AG09319 (cell line): Measurements from ENCODE around the gene PLEKHG4B.
A peak's percentile ranks its signal among the peaks of the same experiment; 100 is the strongest.
"Not testable (repeated sequence)": the region's sequence is repeated elsewhere in the genome, so short reads cannot be mapped to it uniquely, and the experiment has no call there.

ENCODE experiments used
- DNase-seq: peaks from one replicate; pipeline ENCODE4 v3.0.0-alpha.2; 2010; ENCODE audit warnings: low read depth; ENCODE audit errors: extremely low read depth
- TF ChIP-seq, protein P1 (sequence below): IDR thresholded peaks from 2 replicates; pipeline ENCODE4 v1.5.1; 2011; ENCODE audit warnings: low read depth, mild to moderate bottlenecking, inconsistent platforms, low read length, moderate library complexity

The PLEKHG4B gene

DNA sequence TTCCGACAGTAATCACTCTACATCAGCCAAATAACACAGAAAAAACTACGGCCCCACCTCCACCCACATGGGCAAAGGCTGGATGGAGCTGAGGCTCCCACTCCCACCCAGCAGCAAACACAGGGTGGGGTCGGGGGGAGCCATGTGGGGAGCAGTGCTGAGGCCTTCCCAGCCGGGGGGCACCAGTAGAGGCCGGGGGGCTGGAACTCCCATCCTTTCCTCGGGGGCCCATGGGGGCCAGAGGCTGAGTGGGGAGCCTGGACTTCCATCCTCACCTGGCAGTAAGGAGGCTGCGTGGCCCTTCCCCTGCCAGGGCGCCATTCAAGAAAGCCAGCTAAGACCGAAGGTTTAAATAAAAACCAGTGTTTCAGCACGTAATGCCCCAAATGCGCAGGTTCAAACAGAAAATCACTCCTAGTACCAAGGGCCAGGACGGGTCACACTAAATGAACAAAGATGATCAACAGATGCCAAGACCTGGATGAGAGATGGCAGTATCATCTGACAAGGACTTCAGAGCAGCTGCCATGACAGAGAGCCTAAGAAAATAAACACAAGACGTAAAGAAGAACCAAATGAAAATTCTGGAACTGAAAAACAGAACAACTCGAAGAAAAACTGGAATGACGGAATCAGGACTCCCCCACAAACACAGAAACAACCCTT is 116.6 kb downstream of the PLEKHG4B start:
- DNase-seq = no peak
- TF ChIP-seq, protein P1, sequence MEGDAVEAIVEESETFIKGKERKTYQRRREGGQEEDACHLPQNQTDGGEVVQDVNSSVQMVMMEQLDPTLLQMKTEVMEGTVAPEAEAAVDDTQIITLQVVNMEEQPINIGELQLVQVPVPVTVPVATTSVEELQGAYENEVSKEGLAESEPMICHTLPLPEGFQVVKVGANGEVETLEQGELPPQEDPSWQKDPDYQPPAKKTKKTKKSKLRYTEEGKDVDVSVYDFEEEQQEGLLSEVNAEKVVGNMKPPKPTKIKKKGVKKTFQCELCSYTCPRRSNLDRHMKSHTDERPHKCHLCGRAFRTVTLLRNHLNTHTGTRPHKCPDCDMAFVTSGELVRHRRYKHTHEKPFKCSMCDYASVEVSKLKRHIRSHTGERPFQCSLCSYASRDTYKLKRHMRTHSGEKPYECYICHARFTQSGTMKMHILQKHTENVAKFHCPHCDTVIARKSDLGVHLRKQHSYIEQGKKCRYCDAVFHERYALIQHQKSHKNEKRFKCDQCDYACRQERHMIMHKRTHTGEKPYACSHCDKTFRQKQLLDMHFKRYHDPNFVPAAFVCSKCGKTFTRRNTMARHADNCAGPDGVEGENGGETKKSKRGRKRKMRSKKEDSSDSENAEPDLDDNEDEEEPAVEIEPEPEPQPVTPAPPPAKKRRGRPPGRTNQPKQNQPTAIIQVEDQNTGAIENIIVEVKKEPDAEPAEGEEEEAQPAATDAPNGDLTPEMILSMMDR = no peak

DNA sequence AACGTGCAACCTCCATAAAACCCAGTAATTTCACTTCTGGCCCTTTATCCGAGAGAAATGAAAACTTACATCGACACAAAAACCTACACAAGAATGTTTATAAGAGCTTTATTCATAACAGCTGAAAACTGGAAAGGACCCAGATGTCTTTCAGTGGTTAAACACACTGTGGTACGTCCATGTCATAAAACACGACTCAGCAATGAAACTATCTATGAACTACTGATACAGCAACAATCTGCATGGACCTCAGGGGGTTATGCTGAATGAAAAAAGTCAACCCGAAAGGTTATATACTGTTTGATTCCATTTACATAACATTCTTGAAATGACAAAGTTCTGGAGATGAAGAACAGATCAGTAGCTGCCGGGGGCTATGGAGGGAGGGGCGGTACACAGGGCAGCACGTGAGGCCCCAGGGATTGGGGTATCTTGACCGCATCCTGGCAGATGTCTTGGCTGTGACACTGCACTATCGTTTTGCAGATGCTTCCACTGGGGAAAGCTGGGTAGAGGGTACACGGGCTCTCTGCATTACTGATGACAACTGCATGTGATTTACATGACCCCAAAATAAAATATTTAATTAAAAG is 121.9 kb downstream of the PLEKHG4B start:
- TF ChIP-seq, protein P1 = no peak
- DNase-seq = no peak

DNA sequence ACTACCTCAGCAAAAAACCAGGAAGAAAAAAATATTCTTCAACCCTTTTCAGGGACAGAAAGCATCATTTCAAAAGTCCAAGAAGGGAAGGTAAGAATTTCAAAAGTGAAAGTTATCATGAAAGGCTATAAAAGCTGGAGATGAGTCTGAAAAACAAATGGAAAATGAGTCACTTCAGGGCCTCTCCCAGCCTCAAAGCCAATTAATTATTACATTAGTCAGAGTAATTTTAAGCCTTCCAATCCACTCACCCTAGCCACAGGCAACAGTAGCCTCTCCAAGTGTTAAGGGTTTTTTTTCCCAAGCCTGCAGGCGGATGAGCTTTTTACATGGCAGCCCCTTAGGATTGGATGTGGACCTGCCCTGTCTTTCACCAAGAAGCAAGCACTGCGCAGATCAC is 123.3 kb downstream of the PLEKHG4B start:
- DNase-seq = not testable (repeated sequence)

DNA sequence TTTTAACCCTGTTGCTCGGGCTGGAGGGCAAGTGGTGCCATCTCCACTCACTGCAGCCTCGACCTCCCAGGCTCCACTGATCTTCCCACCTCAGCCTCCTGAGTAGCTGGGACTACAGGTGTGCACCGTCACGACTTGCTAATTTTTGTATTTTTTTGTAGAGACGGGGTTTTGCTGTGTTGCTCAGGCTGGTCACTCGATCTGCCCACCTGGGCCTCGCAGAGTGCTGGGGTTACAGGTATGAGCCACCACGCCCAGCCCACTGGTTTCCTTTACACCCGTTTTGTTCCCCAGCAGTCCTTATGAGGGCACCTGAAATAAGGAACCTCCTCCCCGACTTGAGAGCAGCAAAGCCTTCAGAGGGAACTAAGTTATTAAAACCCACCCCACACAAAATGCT is 124.1 kb downstream of the PLEKHG4B start:
- DNase-seq = not testable (repeated sequence)

DNA sequence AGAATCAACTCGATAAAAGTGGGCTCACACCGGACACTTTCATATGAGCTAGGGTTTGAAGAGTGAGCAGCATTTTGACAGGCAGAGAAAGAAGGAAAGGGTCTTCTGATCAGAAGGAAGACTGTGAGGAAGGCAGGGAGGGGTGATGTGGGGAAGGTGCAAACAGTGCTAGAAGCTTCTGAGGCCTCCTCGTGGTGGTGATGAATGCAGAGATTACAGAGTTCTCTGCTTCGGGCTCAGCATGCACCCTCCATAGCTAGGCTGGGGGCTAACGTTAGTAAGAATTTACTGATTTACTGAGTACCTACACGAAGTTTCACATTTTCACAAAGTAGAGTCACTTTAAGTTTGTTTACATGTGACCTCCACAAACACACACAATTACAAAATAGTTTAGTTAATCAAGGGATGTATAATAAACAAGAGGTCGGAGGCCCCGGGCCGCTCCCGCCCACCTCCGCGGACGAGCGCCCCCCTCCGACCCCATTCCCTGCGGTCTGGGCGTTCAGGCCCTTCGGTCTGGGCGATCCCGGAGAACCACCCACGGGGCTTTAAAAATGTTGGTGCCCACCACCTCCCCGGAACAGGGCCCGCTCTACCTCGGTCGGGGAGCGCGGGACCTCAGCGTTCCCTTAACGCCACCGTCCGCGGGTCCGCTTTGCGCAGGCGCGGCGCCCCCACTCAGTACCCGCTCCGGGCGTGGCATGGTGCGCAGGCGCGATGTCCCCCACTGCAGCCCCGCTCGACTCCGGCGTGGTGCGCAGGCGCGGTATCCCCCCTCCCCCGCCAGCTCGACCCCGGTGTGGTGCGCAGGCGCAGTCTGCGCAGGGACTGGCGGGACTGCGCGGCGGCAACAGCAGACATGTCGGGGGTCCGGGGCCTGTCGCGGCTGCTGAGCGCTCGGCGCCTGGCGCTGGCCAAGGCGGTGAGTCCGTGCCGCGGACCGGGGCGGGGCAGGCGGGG is 125.8 kb downstream of the PLEKHG4B start, which contains the start of the genes CCDC127 and SDHA:
Gene CCDC127 (minus strand): TSS at position 660 of the 963 bp plus-strand sequence. CDS start 1,304 bp downstream, outside the sequence.
Gene SDHA (plus strand): TSS at position 827 of the 963 bp plus-strand sequence. CDS start 36 bp downstream, at position 863.
- DNase-seq = peak; percentile 81
- TF ChIP-seq, protein P1 = peak; percentile 48

DNA sequence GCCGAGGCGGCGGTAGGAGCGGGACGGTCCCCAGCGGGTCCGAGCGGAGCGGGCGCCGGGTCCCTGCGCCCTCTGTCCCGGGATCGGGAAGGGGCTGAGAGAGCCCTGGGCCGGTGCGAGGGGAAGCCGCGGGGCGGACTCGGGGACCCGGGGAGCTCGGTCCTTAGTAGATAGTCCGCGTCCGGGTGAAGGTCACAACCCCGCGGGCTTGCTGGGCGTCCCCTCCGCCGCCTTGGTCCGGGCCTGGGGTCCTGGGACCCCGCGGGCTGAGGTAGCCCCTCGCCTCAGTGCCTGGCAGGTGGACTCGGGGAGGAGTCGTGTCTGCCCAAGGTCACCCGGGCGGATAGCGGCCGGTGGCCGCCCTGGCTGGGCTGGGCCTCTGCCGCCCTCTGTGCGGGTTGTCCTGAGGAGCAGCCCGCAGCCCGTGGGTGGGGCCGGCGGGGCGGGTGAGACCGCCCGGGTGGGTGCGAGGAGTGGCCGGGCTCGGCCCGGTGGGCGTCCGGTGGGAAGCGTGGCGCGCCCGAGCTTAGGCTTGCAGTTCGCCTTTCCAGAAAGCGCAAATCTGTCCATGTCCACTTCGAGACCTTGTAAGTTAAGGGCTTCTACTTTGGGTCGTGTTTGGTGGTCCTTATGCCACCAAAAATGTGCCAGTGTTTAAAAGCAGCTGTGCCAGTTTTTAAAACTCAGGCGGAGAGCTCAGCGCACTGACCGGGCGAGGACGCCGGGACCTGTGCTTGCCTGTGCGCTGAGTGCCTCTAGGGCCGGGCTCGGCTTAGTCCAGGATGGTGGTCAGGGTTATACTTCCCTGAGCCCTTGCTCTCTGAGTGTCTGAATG is 126.7 kb downstream of the PLEKHG4B start:
- TF ChIP-seq, protein P1 = no peak
- DNase-seq = no peak

DNA sequence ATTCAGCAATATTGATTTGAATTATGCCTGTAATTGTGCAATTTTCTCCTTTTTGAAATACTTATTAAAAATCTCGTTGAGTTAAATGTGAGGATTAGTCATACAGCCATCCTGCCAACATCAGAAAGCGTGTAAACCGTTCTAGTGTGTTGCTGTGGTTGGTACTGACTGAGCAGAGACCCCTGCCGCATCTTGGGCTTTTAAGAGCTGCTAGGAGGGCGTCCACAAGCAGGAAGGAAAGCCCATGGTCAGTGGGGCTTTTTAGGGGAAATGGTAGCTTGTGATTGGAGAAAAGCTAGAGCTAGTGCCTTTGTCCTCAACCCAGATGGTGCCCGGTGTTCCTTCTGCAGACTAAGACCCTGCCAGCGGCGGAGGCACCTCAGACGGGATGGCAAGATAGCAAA is 127.5 kb downstream of the PLEKHG4B start:
- DNase-seq = no peak
- TF ChIP-seq, protein P1 = no peak
